GM12801 (cell line): ENCODE results near the gene ASAP3.

Source experiments
- TF ChIP-seq, protein P1 (sequence below): IDR thresholded peaks from one replicate; pipeline ENCODE4 v1.5.1; 2011; ENCODE audit warnings: control low read depth; ENCODE audit not compliant: insufficient read length; ENCODE audit errors: extremely low read depth

The ASAP3 gene

DNA sequence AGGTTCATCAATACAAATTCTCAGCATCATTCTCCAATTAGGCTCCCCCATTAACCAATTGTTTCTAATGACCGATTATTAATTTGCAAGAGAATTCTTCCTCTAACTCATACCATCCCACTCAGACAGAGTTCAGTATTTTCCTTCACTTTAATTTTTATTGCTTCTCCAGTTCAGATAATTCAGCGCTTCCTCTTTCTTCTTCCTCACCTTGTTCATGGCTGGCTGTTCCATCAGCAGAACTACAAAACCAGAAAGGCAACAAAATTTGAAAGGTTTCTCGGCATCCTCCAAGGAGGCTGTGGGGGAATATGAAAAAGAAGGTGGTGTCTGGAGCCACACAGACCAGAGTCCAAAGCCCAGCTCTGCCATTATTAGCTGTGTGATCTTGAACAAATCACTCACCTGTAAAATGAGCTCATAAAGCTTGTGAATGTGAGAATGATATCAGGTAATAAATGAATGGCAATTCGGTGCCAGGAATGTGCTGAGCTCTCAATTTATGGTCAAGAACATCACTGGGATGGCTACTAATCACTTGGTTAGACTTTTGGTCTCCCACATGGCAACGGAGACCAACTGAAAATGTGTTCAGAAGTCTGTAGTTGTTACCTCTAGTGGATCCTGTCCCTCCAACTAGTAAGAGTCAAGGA is 102.6 kb downstream of the ASAP3 start:
- TF ChIP-seq, protein P1, sequence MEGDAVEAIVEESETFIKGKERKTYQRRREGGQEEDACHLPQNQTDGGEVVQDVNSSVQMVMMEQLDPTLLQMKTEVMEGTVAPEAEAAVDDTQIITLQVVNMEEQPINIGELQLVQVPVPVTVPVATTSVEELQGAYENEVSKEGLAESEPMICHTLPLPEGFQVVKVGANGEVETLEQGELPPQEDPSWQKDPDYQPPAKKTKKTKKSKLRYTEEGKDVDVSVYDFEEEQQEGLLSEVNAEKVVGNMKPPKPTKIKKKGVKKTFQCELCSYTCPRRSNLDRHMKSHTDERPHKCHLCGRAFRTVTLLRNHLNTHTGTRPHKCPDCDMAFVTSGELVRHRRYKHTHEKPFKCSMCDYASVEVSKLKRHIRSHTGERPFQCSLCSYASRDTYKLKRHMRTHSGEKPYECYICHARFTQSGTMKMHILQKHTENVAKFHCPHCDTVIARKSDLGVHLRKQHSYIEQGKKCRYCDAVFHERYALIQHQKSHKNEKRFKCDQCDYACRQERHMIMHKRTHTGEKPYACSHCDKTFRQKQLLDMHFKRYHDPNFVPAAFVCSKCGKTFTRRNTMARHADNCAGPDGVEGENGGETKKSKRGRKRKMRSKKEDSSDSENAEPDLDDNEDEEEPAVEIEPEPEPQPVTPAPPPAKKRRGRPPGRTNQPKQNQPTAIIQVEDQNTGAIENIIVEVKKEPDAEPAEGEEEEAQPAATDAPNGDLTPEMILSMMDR: no peak

DNA sequence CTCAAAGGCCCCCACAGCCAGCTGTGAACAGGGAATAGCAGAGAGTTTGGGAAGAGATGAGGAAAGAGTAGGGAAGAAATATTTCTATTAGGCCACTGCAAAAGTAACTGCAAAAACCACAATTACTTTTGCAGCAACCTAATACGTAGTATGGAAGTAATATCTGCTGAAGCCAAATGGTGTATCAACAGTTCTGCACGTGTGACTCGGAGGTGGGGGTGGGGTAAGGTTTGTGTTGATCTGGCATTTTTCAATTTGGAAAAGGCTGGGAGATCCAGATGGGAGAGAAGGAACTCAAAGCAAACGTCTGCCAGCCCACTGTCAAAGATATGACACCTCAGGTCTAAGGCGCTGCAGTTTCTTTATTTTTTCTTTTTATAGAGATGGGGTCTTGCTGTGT is 103.3 kb downstream of the ASAP3 start:
- TF ChIP-seq, protein P1: no peak
